Osteocyte (in vitro differentiated cells): ENCODE data around the gene ZNF526. TPM values are rescaled to one million over a fixed set of nuclear protein-coding genes. Genes with fewer than 3 reads are reported as not detected.

Experiments
- DNase-seq: peaks from one replicate; pipeline ENCODE4 v3.0.0; 2021; ENCODE audit warnings: mixed read lengths; ENCODE audit not compliant: unreplicated experiment; ENCODE audit errors: extremely low spot score
- H3K27ac Mint-ChIP-seq: one replicate; pipeline ENCODE4 v1.8.0; 2021; ENCODE audit warnings: mild to moderate bottlenecking, mixed read lengths; ENCODE audit not compliant: unreplicated experiment
- H3K27me3 Mint-ChIP-seq: one replicate; pipeline ENCODE4 v1.8.0; 2021; ENCODE audit warnings: mixed read lengths; ENCODE audit not compliant: unreplicated experiment
- H3K36me3 Mint-ChIP-seq: one replicate; pipeline ENCODE4 v1.8.0; 2021; ENCODE audit warnings: mixed read lengths; ENCODE audit not compliant: unreplicated experiment
- H3K4me1 Mint-ChIP-seq: one replicate; pipeline ENCODE4 v1.8.0; 2021; ENCODE audit warnings: mixed read lengths; ENCODE audit not compliant: unreplicated experiment
- H3K4me3 Mint-ChIP-seq: one replicate; pipeline ENCODE4 v1.8.0; 2021; ENCODE audit warnings: mild to moderate bottlenecking, moderate library complexity, mixed read lengths; ENCODE audit not compliant: unreplicated experiment
- H3K9me3 Mint-ChIP-seq: one replicate; pipeline ENCODE4 v1.8.0; 2021; ENCODE audit warnings: mixed read lengths; ENCODE audit not compliant: unreplicated experiment
- total RNA-seq: library from RNA; stranded (reverse); gene quantifications from 2 replicates; pipeline ENCODE4 v1.2.1, GENCODE V29; 2021
- TF ChIP-seq, protein P1 (sequence below): fragments of 200-600 bp; sonication (generic); IDR thresholded peaks from 2 replicates; pipeline ENCODE4 v1.5.0; 2021; ENCODE audit warnings: antibody characterized with exemption, mild to moderate bottlenecking, moderate library complexity

Gene ZNF526
- total RNA-seq, 1 donor from 2014 or later, result 9.9 TPM

GRCh38 chr19:42216653-42217519 is 3.2 kb upstream of the ZNF526 start:
- Mint-ChIP-seq H3K36me3 (peaks cover 11% of the 10 kb centered on the region), H3K4me1 (peaks cover 50% of the 10 kb centered on the region), H3K27me3 (no peaks in the 10 kb centered on the region), H3K27ac (peak overlapping the region; percentile 95), H3K9me3 (no peaks in the 10 kb centered on the region), H3K4me3 (peak overlapping the region; percentile 91)
- DNase-seq, result no peak
- TF ChIP-seq, protein P1, sequence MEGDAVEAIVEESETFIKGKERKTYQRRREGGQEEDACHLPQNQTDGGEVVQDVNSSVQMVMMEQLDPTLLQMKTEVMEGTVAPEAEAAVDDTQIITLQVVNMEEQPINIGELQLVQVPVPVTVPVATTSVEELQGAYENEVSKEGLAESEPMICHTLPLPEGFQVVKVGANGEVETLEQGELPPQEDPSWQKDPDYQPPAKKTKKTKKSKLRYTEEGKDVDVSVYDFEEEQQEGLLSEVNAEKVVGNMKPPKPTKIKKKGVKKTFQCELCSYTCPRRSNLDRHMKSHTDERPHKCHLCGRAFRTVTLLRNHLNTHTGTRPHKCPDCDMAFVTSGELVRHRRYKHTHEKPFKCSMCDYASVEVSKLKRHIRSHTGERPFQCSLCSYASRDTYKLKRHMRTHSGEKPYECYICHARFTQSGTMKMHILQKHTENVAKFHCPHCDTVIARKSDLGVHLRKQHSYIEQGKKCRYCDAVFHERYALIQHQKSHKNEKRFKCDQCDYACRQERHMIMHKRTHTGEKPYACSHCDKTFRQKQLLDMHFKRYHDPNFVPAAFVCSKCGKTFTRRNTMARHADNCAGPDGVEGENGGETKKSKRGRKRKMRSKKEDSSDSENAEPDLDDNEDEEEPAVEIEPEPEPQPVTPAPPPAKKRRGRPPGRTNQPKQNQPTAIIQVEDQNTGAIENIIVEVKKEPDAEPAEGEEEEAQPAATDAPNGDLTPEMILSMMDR, result no peak

GRCh38 chr19:42217520-42218437 is 2.3 kb upstream of the ZNF526 start, which contains the start of gene DEDD2:
Gene DEDD2, minus strand, starts transcription at chr19:42217677. Its CDS starts 670 bp downstream, at chr19:42217007.
- peak within 1 kb of the TSS; percentile 91 for H3K4me3 Mint-ChIP-seq

DNA sequence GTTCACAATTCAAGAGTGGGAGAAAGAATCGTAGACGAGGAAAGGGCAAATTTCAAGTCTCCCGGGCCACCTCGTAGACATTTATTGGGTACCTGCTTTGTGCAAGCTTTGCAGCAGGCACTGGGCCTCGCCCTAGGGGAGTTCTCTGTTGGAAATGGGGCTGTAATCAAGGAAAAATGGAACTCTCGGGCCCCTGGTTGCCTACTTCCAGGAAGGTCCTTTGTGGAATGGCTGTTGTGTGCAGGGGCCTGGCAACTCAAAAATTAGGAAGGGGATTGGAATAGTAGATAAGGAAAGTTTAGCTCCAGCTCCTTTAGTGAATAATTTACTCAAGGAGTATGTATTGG is 612 bp downstream of the ZNF526 start:
- H3K36me3 Mint-ChIP-seq, result peaks cover 2% of the 10 kb centered on the region
- H3K4me3 Mint-ChIP-seq, result peak overlapping the region; percentile 100
- peaks cover 43% of the 10 kb centered on the region for H3K4me1 Mint-ChIP-seq
- no peaks in the 10 kb centered on the region for H3K27me3 Mint-ChIP-seq
- H3K9me3 Mint-ChIP-seq, result no peaks in the 10 kb centered on the region
- TF ChIP-seq, protein P1, result no peak
- DNase-seq, result no peak
- H3K27ac Mint-ChIP-seq, result peak overlapping the region; percentile 95

More at GRCh38 chr19:42217520-42218437, 2.3 kb upstream of the ZNF526 start, which contains the start of gene DEDD2:
- Mint-ChIP-seq H3K27me3 (no peaks in the 10 kb centered on the region), H3K36me3 (peaks cover 10% of the 10 kb centered on the region), H3K9me3 (no peaks in the 10 kb centered on the region), H3K4me1 (peaks cover 50% of the 10 kb centered on the region), H3K27ac (peak within 1 kb of the TSS; percentile 95)
- peak; percentile 99 for DNase-seq
- TF ChIP-seq, protein P1, result no peak

GRCh38 chr19:42224940-42225717 is 5.0 kb downstream of the ZNF526 start:
- no peak for DNase-seq
- Mint-ChIP-seq H3K4me1 (peaks cover 12% of the 10 kb centered on the region), H3K27ac (no peak overlapping the region)

More at GRCh38 chr19:42224940-42225717, 5.0 kb downstream of the ZNF526 start:
- no peaks in the 10 kb centered on the region for H3K9me3 Mint-ChIP-seq
- H3K27me3 Mint-ChIP-seq, result no peaks in the 10 kb centered on the region
- no peak overlapping the region for H3K4me3 Mint-ChIP-seq
- TF ChIP-seq, protein P1, result no peak
- H3K36me3 Mint-ChIP-seq, result peaks cover 20% of the 10 kb centered on the region
